C4-2B (cell line): Measurements from ENCODE around the gene ADGRV1.

Experiments
- ZFX ChIP-seq: fragments of 450-650 bp; IDR thresholded peaks from 2 replicates; pipeline ENCODE4 v1.6.1; 2017
- TF ChIP-seq, protein P1 (sequence below): fragments of 450-650 bp; conservative IDR thresholded peaks from 2 replicates; pipeline ENCODE4 v1.5.1; 2017; ENCODE audit warnings: mild to moderate bottlenecking

DNA sequence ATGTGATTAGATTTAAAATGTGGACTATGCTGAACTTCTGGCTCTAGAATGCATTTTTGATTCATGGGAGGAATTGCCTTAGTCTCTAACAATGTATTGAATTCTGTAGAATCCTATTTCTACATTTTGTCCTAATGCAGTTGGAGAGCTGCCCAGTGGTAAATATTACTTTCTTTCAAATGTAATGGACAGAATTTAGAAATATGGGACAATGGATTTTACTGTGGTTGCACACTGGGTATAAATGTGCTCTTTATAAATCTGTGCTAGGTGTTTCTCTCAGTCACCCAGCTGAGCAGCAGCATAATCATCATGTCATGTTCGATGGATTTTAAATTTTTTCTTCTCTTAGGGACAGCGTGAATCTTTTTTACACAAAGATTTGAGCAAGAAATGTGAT, 141.7 kb downstream of the ADGRV1 start:
- TF ChIP-seq, protein P1, sequence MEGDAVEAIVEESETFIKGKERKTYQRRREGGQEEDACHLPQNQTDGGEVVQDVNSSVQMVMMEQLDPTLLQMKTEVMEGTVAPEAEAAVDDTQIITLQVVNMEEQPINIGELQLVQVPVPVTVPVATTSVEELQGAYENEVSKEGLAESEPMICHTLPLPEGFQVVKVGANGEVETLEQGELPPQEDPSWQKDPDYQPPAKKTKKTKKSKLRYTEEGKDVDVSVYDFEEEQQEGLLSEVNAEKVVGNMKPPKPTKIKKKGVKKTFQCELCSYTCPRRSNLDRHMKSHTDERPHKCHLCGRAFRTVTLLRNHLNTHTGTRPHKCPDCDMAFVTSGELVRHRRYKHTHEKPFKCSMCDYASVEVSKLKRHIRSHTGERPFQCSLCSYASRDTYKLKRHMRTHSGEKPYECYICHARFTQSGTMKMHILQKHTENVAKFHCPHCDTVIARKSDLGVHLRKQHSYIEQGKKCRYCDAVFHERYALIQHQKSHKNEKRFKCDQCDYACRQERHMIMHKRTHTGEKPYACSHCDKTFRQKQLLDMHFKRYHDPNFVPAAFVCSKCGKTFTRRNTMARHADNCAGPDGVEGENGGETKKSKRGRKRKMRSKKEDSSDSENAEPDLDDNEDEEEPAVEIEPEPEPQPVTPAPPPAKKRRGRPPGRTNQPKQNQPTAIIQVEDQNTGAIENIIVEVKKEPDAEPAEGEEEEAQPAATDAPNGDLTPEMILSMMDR, result no peak
- no peak for TF ChIP-seq ZFX
